ENCODE data around the gene GNB1L.

The GNB1L gene

GRCh38 chr22:19875061-19875530, 20.4 kb upstream of the GNB1L start:
- no peak for TF ChIP-seq CTCF (IDR thresholded peaks at IDR 0.05; ENCODE audit: insufficient read depth, low read length, missing control alignments)
- ChIA-PET CTCF (interaction anchor here (1.1 to 3.7 kb wide), 3 partner anchors 28 to 145 kb away, joined by 3 to 16 read pairs (median 3); no protein-coding TSS in a partner anchor), POLR2A (no interaction called here)
- DNase-seq (ENCODE audit: low read depth, low spot score), result no peak
- H3K4me3 ChIP-seq (ENCODE audit: low read depth, low read length), result no peak overlapping the region

- ChIA-PET POLR2A (no interaction called here), CTCF (interaction anchor here (1.1 to 3.7 kb wide), 3 partner anchors 29 to 144 kb away, joined by 3 to 16 read pairs (median 3); no protein-coding TSS in a partner anchor)
- no peak for TF ChIP-seq CTCF (IDR thresholded peaks at IDR 0.05; ENCODE audit: insufficient read depth, low read length, missing control alignments)
- H3K4me3 ChIP-seq (ENCODE audit: low read depth, low read length), result no peak overlapping the region
- DNase-seq (ENCODE audit: low read depth, low spot score), result no peak
Observed at GRCh38 chr22:19874307-19875060, 19.8 kb upstream of the GNB1L start.

GRCh38 chr22:19873960-19874306, 19.3 kb upstream of the GNB1L start:
- ChIA-PET POLR2A (no interaction called here), CTCF (interaction anchor here (1.3 kb wide), 1 partner anchor 36 kb away, joined by 3 read pairs; no protein-coding TSS in a partner anchor)
- H3K4me3 ChIP-seq (ENCODE audit: low read depth, low read length), result no peak overlapping the region
- no peak for TF ChIP-seq CTCF (IDR thresholded peaks at IDR 0.05; ENCODE audit: insufficient read depth, low read length, missing control alignments)
- no peak for DNase-seq (ENCODE audit: low read depth, low spot score)

GRCh38 chr22:19873138-19873959, 18.7 kb upstream of the GNB1L start:
- CTCF ChIA-PET, result interaction anchor here (1.3 kb wide), 1 partner anchor 37 kb away, joined by 3 read pairs; no protein-coding TSS in a partner anchor
- no peak for TF ChIP-seq CTCF (IDR thresholded peaks at IDR 0.05; ENCODE audit: insufficient read depth, low read length, missing control alignments)
- no peak overlapping the region for H3K4me3 ChIP-seq (ENCODE audit: low read depth, low read length)
- POLR2A ChIA-PET, result no interaction called here
- no peak for DNase-seq (ENCODE audit: low read depth, low spot score)

GRCh38 chr22:19872779-19873137, 18.1 kb upstream of the GNB1L start:
- no peak for DNase-seq (ENCODE audit: low read depth, low spot score)
- CTCF ChIA-PET, result no interaction called here
- POLR2A ChIA-PET, result no interaction called here
- H3K4me3 ChIP-seq (ENCODE audit: low read depth, low read length), result no peak overlapping the region
- TF ChIP-seq CTCF (IDR thresholded peaks at IDR 0.05; ENCODE audit: insufficient read depth, low read length, missing control alignments), result no peak
